Activated CD4-positive, alpha-beta T cell treated with anti-CD3 and anti-CD28 coated beads, Interleukin-2, Interleukin-6, amounts not matched to agents 100 ng/mL and 50 ng/mL, durations not matched to agents 16 hours and 8 hours (primary cell): ENCODE results near the gene C6orf141.
"Not testable (repeated sequence)": the region's sequence is repeated elsewhere in the genome, so short reads cannot be mapped to it uniquely, and the experiment has no call there.

Experiments used
- DNase-seq: peaks from one replicate; pipeline ENCODE4 v3.0.0-alpha.2; 2020

Gene C6orf141

DNA sequence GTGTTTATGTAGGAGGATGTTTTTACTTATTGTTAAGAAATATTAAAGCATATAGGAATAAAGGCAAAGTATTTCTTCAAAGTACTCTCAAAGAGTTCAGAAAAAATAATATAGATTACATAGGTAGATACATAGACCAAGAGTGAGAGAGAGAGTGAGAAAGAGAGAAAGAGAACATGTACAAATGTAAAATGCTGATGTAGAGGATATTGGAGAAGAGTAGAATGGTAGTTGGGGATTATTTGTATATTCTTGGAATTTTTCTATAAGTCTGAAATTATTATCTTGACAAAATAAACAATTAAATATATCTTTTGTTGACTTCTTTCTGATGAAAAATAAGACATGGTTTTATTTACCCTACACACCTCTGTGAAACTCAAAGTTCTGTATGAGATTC lies 29.2 kb downstream of the C6orf141 start:
- no peak for DNase-seq

DNA sequence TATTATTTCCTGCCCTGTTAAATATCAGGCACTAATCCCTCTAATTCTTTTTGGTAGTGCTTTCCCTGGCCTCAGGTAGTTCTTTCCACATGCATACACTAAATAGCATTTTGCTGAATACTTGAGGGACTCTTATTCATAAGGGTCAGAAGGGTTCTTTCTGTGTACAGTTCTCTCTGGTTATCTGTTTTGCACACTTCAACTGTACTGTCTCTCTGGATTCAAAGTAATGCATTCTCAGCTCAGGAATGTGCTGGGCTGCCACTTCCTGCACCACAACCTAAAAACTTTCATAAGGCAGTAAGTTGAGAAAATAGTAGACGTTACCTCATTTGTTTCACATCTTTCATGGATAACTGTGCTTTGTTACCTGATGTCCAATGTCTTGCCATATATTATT lies 32.1 kb downstream of the C6orf141 start:
- no peak for DNase-seq

DNA sequence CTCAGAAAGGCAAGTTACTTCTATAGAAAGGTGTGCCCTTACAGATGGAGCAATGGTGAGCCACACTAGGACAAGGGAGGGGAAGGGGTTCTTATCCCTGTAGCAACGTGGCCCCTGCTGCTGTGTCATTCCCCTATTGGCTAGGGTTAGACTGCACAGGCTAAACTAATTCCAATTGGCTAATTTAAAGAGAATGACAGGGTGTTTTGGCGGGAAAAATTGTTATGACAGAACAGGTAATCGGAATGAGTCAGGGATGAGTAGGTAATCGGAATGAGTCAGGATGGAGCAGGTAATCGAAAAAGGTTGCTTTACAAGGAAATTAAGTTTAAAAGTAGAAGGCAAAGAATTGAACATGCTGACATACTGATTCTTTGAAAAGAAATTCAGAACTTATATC lies 36.8 kb downstream of the C6orf141 start:
- not testable (repeated sequence) for DNase-seq
